HG02623 (cell line): Measurements from ENCODE around the gene LAMP1.
A peak's percentile ranks its signal among the peaks of the same experiment; 100 is the strongest.
"Not testable (repeated sequence)": the region's sequence is repeated elsewhere in the genome, so short reads cannot be mapped to it uniquely, and the experiment has no call there.

Source experiments
- ATAC-seq: cut with Tn5 transposase; IDR thresholded peaks from one replicate; pipeline ENCODE4 v1.9.1; 2021; ENCODE audit warnings: moderate library complexity; ENCODE audit not compliant: unreplicated experiment

The LAMP1 gene

DNA sequence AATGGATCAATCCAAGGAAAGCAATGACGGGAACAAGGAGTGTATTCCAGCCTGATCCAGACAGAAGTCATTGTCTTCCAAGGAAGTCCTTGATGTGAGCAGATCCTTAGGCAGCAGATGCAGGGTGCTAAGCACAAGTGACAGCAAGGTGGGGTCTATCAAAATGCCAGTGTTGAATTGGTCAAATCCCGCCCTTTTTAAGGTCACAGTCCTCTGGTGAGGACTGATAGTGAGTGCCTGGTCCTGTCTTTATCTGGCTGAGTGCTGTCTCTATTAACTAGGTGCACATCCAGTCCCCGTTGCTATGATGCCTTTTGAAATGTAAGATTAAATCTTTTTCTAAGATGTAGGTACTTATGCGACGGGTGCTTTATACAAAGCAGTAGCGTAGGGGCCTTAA is 1.3 kb upstream of the LAMP1 start:
- ATAC-seq = no peak

DNA sequence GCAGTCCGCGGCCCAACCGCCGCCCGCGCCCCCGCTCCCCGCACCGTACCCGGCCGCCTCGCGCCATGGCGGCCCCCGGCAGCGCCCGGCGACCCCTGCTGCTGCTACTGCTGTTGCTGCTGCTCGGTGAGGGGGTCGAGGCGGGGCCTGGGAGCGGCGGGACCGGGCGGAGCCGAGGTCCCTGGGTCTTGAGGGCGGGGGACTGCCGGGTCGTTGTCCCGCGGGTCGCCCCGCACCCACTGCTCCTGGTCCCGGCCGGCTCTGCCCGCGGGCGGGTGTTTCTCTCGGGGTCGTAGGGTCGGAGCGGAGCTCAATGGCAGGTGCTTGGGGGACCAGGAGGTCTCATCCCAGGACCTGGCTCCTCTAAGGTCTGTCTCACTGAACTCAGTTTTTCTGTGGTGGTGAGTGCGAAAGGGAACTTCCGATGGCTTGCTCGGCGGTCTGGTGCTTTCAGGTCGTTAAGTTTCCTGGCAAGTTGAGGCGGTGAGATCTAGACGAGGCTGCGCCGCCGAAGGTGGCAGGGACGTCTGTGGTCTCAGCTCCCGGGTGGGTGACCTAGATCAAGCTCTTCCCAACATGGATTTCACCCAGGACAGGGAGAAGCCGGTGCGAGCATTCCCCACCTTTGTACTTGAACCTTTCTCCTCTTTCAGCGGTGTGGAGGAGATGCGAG is 467 bp downstream of the LAMP1 start:
- peak; percentile 31 for ATAC-seq

DNA sequence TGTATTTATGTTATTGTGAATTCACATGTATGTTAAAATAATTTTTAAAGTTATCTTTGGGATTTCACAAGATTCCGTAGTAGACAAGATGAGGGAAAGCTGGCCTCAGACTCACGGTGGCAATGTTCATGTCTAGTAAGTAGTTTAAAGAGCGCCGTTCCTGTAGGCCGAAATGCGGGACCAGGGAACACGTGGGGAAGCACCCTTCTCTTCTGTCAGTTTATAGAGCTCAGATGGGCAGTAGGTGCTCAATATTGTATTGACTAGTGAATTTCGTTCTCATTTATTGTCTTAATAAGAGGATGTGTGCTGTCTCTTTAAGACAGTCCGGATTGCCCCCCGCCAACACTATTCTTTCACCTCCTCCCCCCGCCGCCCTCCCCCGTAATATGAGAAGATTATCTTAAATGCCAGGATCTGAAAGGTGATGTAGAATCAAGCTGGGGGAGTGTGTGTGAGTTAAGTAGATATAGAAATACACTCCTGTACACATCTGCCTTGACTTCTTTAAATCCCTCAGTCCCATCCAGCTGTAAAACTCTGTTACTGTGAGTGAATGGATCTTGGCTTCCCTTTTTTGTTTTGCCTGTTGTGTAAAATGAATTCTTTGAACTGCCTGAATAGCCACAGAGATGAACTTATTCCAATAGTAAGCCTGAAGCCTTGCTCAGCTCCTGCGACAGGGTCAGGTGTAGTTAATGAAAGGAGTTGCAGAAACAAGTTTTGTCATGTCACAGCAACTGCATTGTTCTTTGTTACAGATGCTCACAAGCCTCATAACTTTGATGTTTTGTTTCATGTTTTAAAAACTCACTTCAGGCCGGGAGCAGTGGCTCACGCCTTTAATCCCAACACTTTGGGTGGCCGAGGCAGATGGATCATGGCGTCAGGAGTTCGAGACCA is 1.3 kb downstream of the LAMP1 start:
- no peak for ATAC-seq

DNA sequence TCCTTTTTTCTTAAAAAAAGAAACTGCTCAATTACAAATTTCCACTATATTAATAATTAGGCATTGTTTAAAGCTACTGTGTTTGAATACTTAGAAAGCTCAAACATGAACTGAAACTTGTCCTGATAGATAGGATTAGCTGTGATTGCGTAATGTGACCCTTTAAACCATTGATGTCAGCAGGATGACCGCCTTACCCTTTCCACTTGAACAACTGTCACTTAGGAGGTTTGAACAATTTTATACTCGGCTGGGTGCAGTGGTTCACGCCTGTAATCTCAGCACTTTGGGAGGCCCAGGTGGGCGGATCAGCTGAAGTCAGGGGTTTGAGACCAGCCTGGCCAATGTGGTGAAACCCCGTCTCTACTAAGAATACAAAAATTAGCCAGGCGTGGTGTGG is 2.9 kb downstream of the LAMP1 start:
- no peak for ATAC-seq

DNA sequence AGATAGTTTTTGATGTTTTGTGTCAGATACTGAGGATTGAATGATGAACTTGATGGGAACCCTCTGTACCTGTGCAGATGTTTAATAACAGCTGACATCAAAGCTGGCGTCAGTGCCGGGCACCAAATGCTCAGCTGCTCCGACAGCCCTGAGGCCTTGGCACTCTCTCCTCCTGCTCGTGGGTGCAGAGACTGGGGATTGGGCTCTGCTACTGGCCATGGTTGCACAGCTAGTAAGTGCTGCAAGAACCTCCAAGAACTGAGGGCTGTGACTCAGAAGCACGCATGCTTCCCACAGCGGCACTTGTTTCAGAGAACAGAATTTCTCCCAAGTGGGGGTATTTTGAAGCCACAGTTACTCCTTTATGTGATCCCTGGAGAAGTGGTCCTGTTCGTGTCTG is 5.9 kb downstream of the LAMP1 start:
- no peak for ATAC-seq

DNA sequence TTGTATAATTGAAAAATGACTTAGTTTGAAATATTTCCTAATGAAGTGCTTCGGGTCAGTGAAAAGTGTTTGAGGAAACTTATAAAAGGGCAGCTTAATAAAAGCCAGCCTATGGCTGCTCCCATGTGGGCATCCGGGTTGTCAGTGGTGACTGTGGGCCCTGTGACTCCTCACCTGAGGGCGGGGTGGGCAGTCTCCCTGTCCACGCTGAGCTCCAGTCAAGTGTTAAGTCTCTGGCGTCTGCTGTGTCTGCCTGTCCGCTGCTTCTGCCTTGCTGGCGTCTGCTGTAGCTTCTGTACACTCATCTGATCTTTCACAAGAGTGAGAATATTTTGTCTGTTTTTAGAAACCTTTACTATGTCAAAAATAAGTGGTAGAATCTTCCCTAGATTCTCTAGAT is 7.1 kb downstream of the LAMP1 start:
- no peak for ATAC-seq

DNA sequence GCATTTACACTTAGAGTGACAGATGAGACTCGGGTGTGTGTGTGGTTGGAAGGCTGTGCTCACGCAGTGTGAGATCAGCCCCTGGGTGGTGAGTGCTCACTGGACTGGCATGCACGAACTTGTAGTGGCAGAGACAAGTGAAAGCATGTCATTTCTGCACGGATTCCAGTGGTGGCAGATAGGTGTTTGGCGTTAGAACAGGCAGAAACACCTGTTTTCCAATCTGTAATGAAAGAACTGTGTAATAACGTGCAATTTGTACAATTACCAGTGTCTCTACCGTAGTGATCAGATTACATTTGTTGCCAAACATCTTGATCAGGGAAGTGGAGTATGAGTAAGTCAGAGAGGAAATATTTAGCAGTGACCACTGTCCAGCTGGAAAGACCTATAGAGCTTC is 8.2 kb downstream of the LAMP1 start:
- ATAC-seq = no peak

DNA sequence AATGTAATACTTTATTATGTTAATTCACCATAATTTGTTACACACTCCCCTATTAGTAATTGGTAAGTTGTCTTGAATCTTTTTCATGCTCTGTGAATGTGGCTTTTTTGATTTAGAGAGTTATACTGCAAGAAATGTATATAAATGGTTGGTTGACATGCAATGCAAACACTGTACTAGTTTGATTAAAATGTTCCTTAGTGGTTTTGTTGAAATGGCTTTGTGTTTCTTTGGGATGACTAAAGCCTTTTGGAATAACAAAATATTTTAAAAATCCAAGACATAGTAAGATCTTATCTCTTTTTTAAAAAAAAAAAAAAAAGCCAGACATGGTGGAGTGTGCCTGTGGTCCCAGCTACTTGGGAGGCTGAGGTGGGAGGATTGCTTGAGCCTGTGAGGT is 10.5 kb downstream of the LAMP1 start:
- ATAC-seq = no peak

DNA sequence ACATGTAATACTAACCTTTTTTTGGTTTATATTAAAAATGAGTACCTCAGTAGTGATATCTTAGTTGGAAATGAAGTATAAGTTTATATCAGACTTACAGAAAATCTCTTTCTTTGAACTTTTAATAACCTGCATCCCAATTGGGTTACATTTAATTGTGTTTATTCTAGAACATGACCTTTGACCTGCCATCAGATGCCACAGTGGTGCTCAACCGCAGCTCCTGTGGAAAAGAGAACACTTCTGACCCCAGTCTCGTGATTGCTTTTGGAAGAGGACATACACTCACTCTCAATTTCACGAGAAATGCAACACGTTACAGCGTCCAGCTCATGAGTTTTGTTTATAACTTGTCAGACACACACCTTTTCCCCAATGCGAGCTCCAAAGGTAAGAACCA is 12.4 kb downstream of the LAMP1 start:
- ATAC-seq = no peak

DNA sequence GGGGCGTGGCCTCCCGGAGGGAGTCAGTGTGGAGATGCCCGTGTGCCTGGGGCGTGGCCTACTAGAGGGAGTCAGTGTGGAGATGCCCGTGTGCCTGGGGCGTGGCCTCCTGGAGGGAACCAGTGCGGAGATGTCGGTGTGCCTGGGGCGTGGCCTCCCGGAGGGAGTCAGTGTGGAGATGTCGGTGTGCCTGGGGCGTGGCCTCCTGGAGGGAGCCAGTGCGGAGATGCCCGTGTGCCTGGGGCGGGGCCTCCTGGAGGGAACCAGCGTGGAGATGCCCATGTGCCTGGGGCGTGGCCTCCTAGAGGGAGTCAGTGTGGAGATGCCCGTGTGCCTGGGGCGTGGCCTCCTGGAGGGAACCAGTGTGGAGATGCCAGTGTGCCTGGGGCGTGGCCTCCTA is 17.1 kb downstream of the LAMP1 start:
- ATAC-seq = not testable (repeated sequence)

DNA sequence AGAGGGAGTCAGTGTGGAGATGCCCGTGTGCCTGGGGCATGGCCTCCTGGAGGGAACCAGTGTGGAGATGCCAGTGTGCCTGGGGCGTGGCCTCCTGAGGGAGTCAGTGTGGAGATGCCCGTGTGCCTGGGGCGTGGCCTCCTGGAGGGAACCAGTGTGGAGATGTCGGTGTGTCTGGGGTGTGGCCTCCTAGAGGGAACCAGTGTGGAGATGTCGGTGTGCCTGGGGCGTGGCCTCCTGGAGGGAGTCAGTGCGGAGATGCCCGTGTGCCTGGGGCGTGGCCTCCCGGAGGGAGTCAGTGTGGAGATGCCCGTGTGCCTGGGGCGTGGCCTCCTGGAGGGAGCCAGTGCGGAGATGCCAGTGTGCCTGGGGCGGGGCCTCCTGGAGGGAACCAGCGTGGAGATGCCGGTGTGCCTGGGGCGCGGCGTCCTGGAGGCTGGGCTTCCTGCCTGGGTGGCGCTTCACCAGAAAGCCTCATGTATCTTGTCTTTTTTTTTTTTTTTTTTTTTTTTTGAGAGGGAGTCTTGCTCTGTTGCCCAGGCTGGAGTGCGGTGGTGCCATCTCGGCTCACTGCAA is 17.9 kb downstream of the LAMP1 start:
- ATAC-seq = not testable (repeated sequence)

DNA sequence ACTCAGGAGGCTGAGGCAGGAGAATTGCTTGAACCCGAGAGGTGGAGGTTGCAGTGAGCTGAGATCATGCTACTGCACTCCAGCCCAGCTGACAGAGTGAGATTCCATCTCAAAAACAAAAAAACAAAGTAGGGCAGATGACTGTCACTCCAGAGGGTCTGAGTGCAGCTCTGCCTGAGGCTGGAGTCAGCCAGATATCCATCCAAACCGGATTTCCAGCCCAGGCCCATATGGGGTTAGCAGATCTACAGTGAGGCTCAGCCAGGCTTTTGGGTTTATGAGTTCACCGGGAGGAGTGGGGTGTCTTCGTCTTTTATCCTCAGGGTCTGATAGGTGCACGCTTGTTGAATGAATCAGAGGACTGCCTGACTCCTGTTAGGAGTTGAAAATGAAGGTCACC is 19.0 kb downstream of the LAMP1 start:
- ATAC-seq = no peak

DNA sequence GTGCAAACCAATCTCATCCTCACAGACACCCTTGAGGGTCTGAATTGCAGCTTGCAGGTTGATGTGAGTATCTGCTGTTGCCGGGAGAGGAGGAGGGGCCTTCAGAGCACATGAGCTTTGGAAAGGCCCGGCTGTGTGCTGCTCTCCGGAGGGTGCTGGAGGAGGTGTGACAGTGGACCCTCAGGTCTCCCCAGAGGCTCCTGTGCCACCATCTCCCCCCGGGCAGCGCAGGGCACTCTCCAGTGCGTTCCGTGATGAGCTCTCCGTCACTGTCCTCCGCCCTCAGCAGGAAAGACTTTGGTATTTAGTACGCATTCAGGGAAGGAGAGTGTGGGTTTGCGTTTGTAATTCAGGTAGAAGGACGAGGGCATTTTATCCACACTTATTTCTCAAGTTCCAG is 20.0 kb downstream of the LAMP1 start:
- no peak for ATAC-seq

DNA sequence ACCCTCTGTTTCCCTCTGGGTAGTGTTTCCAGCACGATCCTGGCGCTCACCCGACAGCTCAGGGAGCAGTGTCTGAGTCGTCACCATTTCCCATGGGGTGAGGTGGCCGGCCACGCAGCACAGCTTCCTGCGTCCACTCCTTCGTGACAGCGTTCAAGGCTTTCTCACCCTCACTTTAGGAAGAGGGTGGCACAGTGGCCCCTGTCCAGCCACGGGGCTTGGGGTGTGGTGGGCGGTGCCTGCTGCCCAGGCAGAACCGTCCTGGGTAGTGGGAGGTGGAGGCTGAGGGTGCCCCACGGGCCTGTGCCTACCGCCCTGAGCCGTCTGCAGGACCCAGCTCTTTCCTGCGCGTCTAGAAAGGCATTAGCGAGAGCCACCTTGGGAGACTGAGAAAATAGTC is 21.9 kb downstream of the LAMP1 start:
- ATAC-seq = no peak

DNA sequence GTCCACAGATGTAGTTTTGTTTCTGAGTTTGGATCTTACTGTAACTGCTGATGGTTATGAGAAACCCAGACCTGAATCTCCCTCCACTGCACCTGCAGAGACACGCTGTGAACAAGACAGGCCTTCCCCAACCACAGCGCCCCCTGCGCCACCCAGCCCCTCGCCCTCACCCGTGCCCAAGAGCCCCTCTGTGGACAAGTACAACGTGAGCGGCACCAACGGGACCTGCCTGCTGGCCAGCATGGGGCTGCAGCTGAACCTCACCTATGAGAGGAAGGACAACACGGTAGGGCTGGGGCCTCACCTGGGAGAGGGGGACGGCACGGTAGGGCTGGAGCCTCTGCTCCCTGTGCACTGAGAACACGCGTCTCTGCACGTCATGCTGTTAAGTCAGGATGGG is 22.3 kb downstream of the LAMP1 start:
- ATAC-seq = no peak

DNA sequence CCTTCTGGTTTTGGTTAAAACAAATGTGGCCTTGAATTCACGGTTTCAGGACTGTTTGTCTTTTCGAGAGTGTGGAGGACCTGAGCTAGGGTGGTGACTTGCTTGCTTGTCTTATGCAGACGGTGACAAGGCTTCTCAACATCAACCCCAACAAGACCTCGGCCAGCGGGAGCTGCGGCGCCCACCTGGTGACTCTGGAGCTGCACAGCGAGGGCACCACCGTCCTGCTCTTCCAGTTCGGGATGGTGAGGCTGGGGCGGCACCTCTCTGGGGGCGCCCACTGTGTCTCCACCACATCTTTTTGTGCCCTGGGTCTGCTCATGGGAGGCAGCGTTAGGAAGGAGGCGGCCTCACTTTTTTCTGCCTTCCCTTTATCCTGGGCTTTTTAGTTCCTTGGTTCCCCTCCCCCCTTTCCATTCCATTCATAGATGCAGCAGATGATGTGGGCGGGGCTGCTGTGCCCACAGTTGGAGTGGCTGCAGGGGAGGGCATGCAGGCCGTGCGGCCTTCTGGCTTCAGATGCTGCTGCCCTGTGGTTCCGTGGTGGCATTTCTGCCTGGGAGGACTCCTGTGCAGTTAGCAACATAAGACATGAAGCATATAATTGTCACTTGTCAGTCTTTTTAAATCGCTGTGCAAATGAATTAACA is 23.3 kb downstream of the LAMP1 start:
- ATAC-seq = no peak

DNA sequence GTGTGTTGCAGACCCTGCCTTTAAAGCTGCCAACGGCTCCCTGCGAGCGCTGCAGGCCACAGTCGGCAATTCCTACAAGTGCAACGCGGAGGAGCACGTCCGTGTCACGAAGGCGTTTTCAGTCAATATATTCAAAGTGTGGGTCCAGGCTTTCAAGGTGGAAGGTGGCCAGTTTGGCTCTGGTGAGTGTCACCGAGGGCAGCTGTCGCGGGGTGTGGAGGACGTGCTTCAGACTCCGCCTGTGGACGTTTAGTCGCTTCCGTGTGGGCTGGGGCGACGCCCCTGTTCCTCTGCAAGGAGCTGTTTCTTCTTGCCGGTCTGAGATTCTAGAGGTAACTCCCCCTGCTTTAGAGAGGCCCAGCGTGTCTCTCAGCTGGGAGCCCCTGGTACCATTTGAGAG is 24.5 kb downstream of the LAMP1 start:
- ATAC-seq = no peak

DNA sequence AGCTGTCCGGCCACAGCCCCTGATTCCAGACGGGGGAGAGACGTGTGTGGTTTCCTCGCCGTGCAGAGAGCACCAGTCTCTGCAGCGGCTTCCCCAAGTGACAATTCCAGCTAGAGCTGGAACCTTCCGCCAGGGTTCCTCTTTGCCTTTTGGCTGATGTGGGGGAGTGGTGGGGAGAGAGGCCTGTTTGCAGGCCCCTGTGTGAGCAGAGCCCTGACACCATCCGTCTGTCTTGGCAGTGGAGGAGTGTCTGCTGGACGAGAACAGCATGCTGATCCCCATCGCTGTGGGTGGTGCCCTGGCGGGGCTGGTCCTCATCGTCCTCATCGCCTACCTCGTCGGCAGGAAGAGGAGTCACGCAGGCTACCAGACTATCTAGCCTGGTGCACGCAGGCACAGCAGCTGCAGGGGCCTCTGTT is 25.0 kb downstream of the LAMP1 start:
- no peak for ATAC-seq

DNA sequence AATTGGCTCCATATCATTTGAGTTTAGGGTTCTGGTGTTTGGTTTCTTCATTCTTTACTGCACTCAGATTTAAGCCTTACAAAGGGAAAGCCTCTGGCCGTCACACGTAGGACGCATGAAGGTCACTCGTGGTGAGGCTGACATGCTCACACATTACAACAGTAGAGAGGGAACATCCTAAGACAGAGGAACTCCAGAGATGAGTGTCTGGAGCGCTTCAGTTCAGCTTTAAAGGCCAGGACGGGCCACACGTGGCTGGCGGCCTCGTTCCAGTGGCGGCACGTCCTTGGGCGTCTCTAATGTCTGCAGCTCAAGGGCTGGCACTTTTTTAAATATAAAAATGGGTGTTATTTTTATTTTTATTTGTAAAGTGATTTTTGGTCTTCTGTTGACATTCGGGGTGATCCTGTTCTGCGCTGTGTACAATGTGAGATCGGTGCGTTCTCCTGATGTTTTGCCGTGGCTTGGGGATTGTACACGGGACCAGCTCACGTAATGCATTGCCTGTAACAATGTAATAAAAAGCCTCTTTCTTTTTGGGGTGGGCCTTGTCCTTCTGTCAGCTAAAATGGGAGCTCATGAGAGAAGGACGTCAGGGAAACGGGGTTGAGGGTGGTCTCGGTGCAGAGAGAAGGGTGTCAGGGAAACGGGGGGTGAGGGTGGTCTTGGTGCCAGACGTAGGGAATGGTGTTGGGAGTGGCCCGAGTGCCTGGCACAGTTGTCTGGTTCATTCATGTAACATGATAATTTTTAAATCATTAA is 26.0 kb downstream of the LAMP1 start:
- ATAC-seq = no peak

DNA sequence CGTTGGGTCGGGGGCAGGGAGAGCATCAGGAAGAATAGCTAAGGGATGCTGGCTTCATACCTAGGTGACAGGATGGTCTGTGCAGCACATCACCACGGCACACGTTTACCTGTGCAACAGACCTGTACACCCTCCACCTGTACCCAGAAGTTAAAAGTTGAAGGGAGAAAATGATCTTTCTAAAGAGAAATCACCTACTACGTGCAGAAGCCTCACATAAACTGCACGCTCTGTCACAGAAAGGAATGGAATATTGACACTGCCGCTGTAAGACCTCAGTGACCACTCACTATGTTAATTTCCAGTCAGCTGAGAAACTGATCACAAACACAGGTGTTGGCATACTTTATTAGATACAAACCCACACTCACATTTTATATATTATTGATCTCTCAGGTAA is 26.8 kb downstream of the LAMP1 start:
- no peak for ATAC-seq

DNA sequence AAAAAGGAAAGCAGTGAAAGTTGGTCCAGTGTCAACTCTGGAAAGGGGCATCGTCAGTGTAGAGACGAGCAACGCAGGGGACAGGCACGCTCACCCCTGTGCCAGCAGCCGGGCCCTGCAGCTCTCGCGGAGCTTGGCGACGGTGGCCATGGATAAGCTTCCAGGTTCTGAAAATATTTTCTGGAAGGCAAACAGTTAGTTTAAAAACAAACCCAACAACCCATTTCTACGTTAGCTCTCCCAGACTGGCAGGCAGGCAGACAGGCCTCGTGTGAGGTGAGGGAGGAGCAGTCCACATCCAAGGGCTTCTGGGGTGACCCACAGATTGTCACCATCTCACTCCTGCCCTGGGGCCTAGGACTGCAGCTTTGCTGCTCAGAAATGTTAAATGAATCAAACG is 27.4 kb downstream of the LAMP1 start:
- no peak for ATAC-seq
